Activated T-cell treated with anti-CD3 and anti-CD28 coated beads, Interleukin-2, amount 50 U/mL, for 72 hours (primary cell): ENCODE data around the gene VANGL1. TPM values are rescaled to one million over a fixed set of nuclear protein-coding genes. Genes with fewer than 3 reads are reported as not detected.

Experiments used
- ATAC-seq, 2 donors: fragments of 150-1000 bp; cut with Tn5 transposase; replicated peaks in 1 of 2; 2 replicates each; pipeline ENCODE4 v1.10.0; 2021; ENCODE audit warnings: moderate library complexity in 2 of 2, mild to moderate bottlenecking in 1 of 2
- DNase-seq, 2 donors: peaks; one replicate each; pipeline ENCODE4 v3.0.0; 2021 to 2022; ENCODE audit warnings: mixed read lengths in 1 of 2
- H3K27ac Mint-ChIP-seq: one replicate; pipeline ENCODE4 v1.8.0; 2022; ENCODE audit warnings: mild to moderate bottlenecking, moderate library complexity, mixed read lengths
- H3K27me3 Mint-ChIP-seq: one replicate; pipeline ENCODE4 v1.8.0; 2022; ENCODE audit warnings: low read depth, mixed read lengths
- H3K36me3 Mint-ChIP-seq, 2 donors: one replicate each; pipeline ENCODE4 v1.8.0; 2022; ENCODE audit warnings: mixed read lengths in 2 of 2, mild to moderate bottlenecking in 1 of 2; ENCODE audit not compliant: insufficient read depth in 2 of 2
- H3K4me1 Mint-ChIP-seq: one replicate; pipeline ENCODE4 v1.8.0; 2022; ENCODE audit warnings: low read depth, mixed read lengths
- H3K4me3 Mint-ChIP-seq, 2 donors: one replicate each; pipeline ENCODE4 v1.8.0; 2022; ENCODE audit warnings: mild to moderate bottlenecking in 2 of 2, mixed read lengths in 2 of 2, moderate library complexity in 2 of 2
- H3K9me3 Mint-ChIP-seq, 2 donors: one replicate each; pipeline ENCODE4 v1.8.0; 2022; ENCODE audit warnings: mixed read lengths in 2 of 2
- total RNA-seq, 2 donors: library from RNA; stranded (reverse); gene quantifications; one replicate each; pipeline ENCODE4 v1.2.3, GENCODE V29; 2022

VANGL1 gene
- total RNA-seq, 2 donors from 2014 or later: 3.8 to 7.0 TPM

DNA sequence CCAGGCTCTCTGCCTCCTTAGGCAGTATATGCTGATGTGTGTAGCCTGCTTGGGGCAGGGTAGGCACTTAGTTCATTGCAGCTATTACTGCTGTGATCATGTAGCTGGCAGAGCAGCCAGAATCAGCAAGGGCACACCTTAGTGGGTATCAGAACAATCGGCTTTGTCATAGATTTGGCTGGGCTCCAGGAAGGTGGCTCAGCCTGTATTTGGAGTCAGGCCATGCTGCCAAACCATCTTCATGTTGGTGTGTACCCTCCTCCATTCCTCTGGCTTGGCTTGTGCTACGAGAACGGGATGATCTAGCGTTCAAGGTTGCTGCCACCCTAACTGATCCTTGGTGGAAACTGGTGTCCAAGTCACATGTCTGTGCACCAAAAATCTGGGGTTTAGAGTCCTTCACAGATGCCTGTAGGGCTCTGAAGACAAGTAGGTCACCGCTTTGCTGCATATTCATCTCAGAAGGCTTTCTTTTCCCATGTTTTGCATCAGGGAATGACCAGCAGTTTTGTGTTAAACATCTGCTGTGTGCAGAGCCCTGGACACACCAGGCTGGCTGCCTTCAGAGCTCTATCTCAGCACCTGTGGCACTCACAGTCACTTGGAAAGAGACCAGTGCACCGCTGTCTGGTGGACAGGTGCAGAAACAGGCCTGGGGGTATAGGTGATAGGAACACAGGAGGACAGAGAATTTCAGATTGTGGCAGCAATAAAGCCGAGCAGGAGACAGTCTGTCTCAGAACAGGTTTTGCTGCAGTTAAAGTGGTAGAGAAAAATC is 23.7 kb downstream of the VANGL1 start:
- H3K36me3 Mint-ChIP-seq: peaks cover 0 to 5% of the 10 kb centered on the region in 2 donors
- H3K9me3 Mint-ChIP-seq: peaks cover 1 to 2% of the 10 kb centered on the region in 2 donors
- no peaks in the 10 kb centered on the region for H3K4me1 Mint-ChIP-seq
- DNase-seq (no peak), ATAC-seq (no peak)
- no peak overlapping the region for H3K27ac Mint-ChIP-seq
- H3K27me3 Mint-ChIP-seq: no peaks in the 10 kb centered on the region
- no peak overlapping the region for H3K4me3 Mint-ChIP-seq

DNA sequence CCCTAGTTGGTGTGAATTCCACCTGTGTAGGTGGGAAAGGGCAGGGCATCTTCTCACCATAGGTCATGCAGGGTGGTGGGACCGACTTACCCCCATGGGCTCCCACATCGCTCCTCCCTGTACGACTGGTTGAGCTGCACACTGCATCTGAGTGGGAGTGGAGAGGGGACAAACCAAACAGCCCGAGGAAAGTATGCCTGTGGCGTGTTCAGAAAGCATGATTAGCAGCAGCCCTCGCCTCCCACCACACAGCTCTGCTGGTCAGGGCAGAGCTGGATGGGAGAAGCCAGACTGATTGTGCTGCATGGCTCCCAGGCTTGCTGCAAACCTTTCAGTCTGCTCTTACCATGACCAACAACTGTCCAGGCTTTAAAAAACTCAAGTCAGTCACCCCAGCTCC is 24.4 kb downstream of the VANGL1 start:
- Mint-ChIP-seq H3K27ac (no peak overlapping the region), H3K9me3 (peaks cover 1 to 2% of the 10 kb centered on the region in 2 donors), H3K4me3 (no peak overlapping the region), H3K27me3 (no peaks in the 10 kb centered on the region), H3K4me1 (no peaks in the 10 kb centered on the region), H3K36me3 (peaks cover 0 to 5% of the 10 kb centered on the region in 2 donors)
- DNase-seq: no peak
- no peak for ATAC-seq

DNA sequence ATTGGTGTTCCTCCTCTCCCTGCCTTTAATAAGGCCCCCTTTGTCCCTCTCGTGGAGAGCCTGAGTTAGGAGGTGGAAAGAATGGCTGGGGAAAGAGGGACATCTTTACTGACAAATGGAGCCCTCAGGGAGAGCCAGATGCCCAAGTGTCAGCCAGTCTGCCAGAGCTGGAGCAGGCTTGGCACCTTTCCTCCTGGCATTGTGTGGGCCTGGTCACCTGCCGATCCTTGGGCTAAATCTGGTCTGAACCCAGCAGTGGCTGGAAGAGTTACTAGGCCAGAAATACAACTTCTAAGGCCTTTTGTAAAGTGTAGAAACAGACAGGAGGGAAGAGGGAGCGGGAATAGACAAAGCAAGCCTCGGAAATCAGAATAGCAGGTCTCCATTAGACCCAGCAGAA is 24.9 kb downstream of the VANGL1 start:
- Mint-ChIP-seq H3K4me3 (no peak overlapping the region), H3K36me3 (peaks cover 0 to 5% of the 10 kb centered on the region in 2 donors), H3K4me1 (no peaks in the 10 kb centered on the region), H3K9me3 (peaks cover 1 to 2% of the 10 kb centered on the region in 2 donors), H3K27me3 (no peaks in the 10 kb centered on the region), H3K27ac (no peak overlapping the region)
- ATAC-seq (no peak), DNase-seq (no peak)

DNA sequence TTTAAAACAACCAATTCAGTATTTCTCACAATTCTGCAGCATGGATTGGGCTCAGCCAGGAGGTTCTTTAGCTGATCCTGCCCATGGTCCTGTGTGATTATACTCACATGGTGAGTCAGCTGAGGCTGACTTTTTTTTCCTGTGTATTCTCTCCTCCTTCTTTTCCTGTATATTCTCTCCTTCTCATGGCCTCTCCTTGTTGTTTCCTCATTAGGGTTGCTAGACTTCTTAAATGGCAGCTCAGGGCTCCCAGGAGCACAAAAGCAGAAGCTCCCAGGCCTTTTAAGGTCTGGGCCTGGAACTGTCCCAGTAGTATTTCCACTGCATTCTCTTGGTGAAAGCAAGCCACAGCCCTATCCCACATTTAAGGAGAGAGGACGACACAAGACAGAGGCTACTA is 26.8 kb downstream of the VANGL1 start:
- ATAC-seq (no peak), DNase-seq (no peak)
- no peaks in the 10 kb centered on the region for H3K4me1 Mint-ChIP-seq
- H3K36me3 Mint-ChIP-seq: peaks cover 0 to 5% of the 10 kb centered on the region in 2 donors
- H3K27me3 Mint-ChIP-seq: no peaks in the 10 kb centered on the region
- H3K9me3 Mint-ChIP-seq: peaks cover 1 to 2% of the 10 kb centered on the region in 2 donors
- H3K4me3 Mint-ChIP-seq: no peak overlapping the region
- H3K27ac Mint-ChIP-seq: no peak overlapping the region

DNA sequence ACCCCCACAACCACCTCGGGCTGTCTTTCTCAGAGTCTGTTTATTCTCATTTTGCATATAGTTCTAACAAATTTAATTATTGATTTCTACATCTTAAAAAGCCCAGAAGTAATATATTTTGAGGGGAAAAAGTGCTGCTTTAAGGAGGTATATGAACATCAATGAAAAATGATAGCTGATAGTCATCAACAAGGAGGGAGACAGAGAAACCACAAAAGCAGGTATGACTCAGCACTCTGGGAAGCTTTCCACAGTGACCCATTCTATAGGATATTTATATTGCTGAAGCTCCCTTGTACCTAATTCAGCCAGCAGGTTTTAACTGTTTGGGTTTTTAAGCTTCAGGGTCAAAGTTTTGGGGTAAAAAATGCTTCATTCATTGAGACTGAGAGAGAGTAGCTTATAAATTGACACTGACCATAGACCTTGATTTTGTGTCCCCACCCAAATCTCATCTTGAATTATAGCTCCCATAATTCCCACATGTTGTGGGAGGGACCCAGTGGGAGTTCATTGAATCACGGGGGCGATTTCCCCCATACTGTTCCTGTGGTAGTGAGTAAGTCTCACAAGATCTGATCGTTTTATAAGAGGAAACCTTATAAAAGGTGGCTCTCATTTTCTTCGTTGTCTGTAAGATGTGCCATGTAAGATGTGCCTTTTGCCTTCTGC is 27.4 kb downstream of the VANGL1 start:
- Mint-ChIP-seq H3K27me3 (no peaks in the 10 kb centered on the region), H3K36me3 (peaks cover 0 to 5% of the 10 kb centered on the region in 2 donors), H3K4me1 (no peaks in the 10 kb centered on the region), H3K9me3 (peaks cover 1 to 2% of the 10 kb centered on the region in 2 donors), H3K27ac (no peak overlapping the region), H3K4me3 (no peak overlapping the region)
- ATAC-seq (no peak), DNase-seq (no peak)

DNA sequence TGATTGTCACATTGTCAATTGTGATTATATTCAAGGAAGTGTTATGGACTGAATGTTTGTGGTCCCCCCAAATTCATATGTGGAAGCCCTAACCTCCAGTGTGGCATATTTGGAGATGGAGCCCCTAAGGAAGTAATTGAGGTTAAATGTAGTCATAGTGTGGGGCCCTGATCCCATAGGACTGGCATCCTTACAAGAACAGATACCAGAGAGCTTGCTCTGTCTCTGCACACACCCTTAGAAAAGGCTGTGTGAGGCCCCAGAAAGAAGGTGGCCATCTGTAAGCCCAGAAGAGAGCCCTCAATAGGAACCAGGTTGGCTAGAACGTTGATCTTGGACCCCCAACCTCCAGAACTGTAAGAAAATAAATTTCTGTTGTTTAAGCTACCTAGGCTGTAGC is 28.1 kb downstream of the VANGL1 start:
- Mint-ChIP-seq H3K27ac (no peak overlapping the region), H3K27me3 (no peaks in the 10 kb centered on the region), H3K9me3 (peaks cover 1 to 2% of the 10 kb centered on the region in 2 donors), H3K4me3 (no peak overlapping the region), H3K4me1 (no peaks in the 10 kb centered on the region), H3K36me3 (peaks cover 0 to 5% of the 10 kb centered on the region in 2 donors)
- DNase-seq (no peak), ATAC-seq (no peak)

DNA sequence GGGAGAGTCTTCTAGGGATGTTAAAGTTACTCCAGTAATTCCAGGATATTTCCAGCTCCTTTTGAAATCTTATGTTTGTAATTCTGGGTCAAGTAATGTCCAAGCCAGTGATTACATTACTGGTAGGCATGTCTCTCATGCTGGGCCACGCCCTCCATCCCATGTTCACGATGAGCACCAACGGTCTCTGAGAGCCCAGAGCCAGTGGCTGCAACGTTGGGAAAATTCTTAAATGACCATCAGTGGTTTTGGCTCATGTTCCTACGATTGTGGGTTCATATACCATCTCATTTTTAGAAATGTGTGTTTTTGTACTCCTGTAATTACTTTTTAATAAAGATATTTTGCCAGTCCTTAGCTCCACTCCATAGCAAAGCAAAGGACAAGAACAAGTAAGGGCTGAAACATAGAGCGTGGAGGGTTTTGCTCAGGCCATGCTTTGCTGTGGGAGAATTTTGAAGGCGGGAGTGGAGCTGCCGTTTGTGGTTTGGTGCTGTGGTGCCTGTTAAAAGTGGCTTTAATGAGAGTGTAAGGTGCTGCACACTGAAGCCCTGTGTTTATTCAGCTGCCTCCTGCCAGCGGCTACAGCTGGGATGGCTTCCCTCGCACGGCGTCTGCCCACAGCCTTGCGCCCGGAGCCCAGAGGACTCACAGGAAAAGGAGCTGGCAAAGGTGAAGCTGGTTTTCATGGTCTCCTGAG is 28.9 kb downstream of the VANGL1 start:
- H3K9me3 Mint-ChIP-seq: peaks cover 1 to 2% of the 10 kb centered on the region in 2 donors
- no peak for ATAC-seq
- no peak for DNase-seq
- no peak overlapping the region for H3K4me3 Mint-ChIP-seq
- peaks cover 0 to 5% of the 10 kb centered on the region in 2 donors for H3K36me3 Mint-ChIP-seq
- no peaks in the 10 kb centered on the region for H3K4me1 Mint-ChIP-seq
- H3K27me3 Mint-ChIP-seq: no peaks in the 10 kb centered on the region
- H3K27ac Mint-ChIP-seq: no peak overlapping the region

DNA sequence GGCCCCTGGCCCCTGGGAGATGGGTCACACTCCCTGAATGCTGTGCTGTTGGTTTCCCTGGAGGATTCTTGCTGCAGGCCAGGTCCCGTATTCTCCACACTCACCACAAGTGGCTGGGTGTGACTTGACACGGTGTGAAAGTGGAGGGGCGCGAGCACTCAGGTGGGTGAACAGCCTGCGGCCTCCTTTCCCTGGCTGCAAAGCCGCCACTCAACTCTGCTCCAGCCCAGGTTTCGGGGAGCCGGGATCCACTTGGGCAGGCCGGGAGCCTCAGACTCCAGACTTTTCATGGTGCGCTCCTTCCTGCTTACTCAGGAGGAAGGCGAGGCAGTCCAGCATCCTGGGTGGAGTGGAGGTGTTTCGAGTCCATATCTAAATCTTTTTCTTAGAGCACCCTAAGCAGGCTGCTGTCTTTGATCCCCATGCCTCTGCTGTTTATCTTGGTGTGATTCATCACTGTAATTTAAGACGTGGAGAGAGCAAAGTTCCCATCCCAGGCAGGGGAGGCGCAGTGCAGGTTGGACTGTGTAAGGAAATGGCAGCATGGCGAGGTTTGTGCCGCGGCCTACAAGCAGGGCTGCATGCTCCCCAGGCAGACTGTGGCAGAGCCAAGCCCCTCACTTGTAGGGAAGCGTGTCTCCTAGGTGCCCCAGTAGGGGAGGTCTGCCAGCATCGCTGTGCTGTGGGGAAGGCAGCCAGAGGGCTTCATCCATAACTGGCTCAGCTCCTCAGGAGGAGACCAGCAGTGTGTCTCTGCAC is 29.6 kb downstream of the VANGL1 start:
- H3K27ac Mint-ChIP-seq: no peak overlapping the region
- H3K4me3 Mint-ChIP-seq: no peak overlapping the region
- peaks cover 1 to 2% of the 10 kb centered on the region in 2 donors for H3K9me3 Mint-ChIP-seq
- H3K27me3 Mint-ChIP-seq: no peaks in the 10 kb centered on the region
- H3K4me1 Mint-ChIP-seq: no peaks in the 10 kb centered on the region
- ATAC-seq (no peak), DNase-seq (no peak)
- peaks cover 0 to 5% of the 10 kb centered on the region in 2 donors for H3K36me3 Mint-ChIP-seq

DNA sequence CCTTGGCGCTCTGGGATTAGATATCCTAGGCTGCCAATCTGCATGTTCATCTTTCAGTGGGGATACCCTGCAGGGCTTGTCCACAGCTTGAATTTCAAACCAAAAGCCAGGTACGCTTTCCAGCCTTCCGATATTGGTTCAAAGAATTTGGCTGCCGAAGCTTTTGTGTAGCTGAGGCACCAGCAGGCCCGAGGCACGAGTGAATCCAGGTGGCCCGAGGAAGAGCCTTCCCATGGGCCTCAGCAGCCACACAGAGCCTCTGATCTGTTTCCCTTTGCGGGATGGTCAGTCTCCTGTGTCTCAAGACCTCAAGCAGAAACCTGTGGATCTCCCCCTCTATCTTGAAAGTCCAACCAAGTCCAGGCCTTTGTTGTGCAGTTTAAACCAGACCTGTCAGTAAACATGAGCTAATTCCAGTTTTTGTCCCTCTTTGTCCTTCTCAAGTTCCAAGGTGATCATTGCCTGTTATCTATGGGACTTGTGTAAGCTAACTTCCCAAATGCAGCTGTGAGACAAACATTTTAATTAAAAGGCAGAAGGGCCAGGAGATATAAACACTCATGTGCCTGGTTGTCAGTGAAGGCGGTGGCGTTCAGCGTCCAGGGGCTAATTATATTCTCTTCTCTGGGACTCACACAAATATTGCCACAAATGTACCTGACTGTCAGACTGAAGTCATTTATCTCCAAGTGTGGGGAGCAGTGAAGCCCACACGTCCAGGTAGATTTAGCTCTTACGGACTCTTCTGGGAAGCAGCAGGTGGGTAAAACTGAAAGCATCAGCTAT is 30.6 kb downstream of the VANGL1 start:
- Mint-ChIP-seq H3K9me3 (peaks cover 1 to 2% of the 10 kb centered on the region in 2 donors), H3K36me3 (peaks cover 0 to 5% of the 10 kb centered on the region in 2 donors), H3K4me1 (no peaks in the 10 kb centered on the region), H3K4me3 (no peak overlapping the region), H3K27ac (no peak overlapping the region), H3K27me3 (no peaks in the 10 kb centered on the region)
- no peak for DNase-seq
- no peak for ATAC-seq

DNA sequence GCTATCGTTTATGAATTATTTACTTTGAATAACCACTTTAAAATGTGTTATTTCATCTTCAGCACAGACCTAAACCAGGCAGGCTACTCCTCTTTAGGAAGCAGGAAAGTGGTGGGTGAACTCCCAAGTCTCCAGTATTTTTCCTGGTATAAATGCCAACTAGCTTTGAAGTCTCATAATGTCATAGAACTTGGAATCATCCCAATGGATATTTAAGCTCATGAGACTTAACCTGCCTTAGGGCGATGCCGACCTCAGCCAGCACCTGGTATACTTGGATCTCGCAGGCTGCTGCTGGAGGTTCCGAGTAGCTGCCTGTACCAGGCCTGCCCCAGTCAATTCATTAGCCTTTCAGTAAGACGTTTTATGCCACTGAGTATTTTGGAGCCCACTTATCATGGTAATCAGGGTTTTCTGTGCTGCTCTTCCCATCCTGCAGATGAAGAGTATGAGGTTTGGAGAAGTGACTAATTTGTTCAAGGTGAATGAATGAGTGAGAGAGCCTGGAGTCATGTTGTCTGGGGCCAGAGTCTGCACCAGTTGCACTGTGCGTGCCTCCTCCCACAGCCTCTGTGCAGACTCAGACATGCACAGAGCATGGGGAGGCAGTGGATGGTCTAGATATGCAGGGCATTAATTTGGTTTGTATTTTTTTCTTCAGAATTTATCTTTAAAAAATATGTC is 34.9 kb downstream of the VANGL1 start:
- no peak overlapping the region for H3K27ac Mint-ChIP-seq
- DNase-seq (no peak), ATAC-seq (no peak)
- no peaks in the 10 kb centered on the region for H3K4me1 Mint-ChIP-seq
- H3K27me3 Mint-ChIP-seq: no peaks in the 10 kb centered on the region
- H3K9me3 Mint-ChIP-seq: no peaks in the 10 kb centered on the region
- H3K36me3 Mint-ChIP-seq: no peaks in the 10 kb centered on the region
- H3K4me3 Mint-ChIP-seq: no peak overlapping the region

DNA sequence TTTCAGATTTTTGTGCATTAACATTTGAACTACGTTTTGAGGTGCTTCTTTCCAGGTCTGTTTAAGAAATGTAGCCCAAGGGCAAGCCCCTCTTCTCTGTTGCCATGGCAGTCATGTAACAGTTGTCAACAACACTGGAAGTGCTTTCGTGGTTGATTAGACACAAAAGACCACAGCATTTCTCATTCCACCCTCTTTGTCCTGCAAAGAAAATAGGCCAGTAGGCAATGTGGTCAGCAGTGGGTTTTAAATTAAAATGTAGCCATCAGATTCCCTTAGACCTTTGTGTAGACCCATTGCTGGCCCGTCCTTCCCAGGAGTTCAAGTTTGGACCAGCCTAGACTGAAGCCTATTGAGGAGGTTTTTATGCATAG is 35.4 kb downstream of the VANGL1 start:
- DNase-seq (no peak), ATAC-seq (no peak)
- no peak overlapping the region for H3K4me3 Mint-ChIP-seq
- no peaks in the 10 kb centered on the region for H3K9me3 Mint-ChIP-seq
- H3K27ac Mint-ChIP-seq: no peak overlapping the region
- no peaks in the 10 kb centered on the region for H3K36me3 Mint-ChIP-seq
- H3K4me1 Mint-ChIP-seq: no peaks in the 10 kb centered on the region
- no peaks in the 10 kb centered on the region for H3K27me3 Mint-ChIP-seq

DNA sequence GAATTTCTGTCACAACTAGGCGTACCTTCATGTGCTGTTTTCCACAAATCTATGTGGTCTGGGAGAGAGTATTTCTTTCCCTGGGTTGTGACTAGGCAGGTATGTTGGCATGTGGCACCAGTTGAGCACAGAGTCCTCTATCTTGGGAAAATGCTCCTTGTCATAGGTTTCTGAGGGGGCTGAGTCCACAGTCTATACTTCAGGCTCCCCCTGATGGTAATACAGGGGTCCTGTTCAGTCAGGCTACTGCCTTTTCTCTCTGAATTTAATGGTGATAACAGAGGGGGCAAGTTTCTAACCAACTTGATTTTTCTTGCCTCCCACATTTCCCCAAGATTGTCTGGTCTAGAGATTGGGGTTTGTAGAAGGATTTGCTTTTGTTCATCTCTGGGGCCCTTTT is 35.8 kb downstream of the VANGL1 start:
- Mint-ChIP-seq H3K27me3 (no peaks in the 10 kb centered on the region), H3K27ac (no peak overlapping the region), H3K36me3 (no peaks in the 10 kb centered on the region), H3K4me3 (no peak overlapping the region), H3K4me1 (no peaks in the 10 kb centered on the region), H3K9me3 (no peaks in the 10 kb centered on the region)
- no peak for DNase-seq
- no peak for ATAC-seq
